Upper lobe of right lung (tissue), 1 donor: ENCODE measurements around the gene MBD3. TPM values are rescaled to one million over a fixed set of nuclear protein-coding genes. Genes with fewer than 3 reads are reported as not detected.
"Not testable (repeated sequence)": the region's sequence is repeated elsewhere in the genome, so short reads cannot be mapped to it uniquely, and the experiment has no call there.

Experiments
- ATAC-seq: fragments of 200-7000 bp; cut with Tn5 transposase; one replicate; pipeline ENCODE4 v1.9.1; 2020; ENCODE audit warnings: mild to moderate bottlenecking, moderate library complexity
- DNase-seq: peaks from one replicate; pipeline ENCODE4 v3.0.0-alpha.2; 2020
- H3K27ac ChIP-seq: fragments of 200-600 bp; one replicate; pipeline ENCODE4 v1.8.0; 2022
- H3K27me3 ChIP-seq: fragments of 200-600 bp; one replicate; pipeline ENCODE4 v1.8.0; 2022; ENCODE audit warnings: mild to moderate bottlenecking
- H3K36me3 ChIP-seq: fragments of 200-600 bp; one replicate; pipeline ENCODE4 v1.8.0; 2022
- H3K4me1 ChIP-seq: fragments of 200-600 bp; one replicate; pipeline ENCODE4 v1.8.0; 2022
- H3K4me3 ChIP-seq: fragments of 200-600 bp; one replicate; pipeline ENCODE4 v1.8.0; 2022; ENCODE audit warnings: mild to moderate bottlenecking
- H3K9me3 ChIP-seq: fragments of 200-600 bp; one replicate; pipeline ENCODE4 v1.8.0; 2022
- CTCF ChIP-seq: fragments of 200-600 bp; IDR thresholded peaks from one replicate; pipeline ENCODE4 v1.8.0; 2022; ENCODE audit warnings: antibody characterized with exemption
- intact Hi-C: fragments of 100-400 bp; cut with DNase I; formaldehyde crosslinking; loops from one replicate; pipeline ENCODE4 v1.11.0; 2022
- long read RNA-seq: library from polyadenylated mRNA; unstranded; transcript quantifications from one replicate; pipeline ENCODE4 v2.0.0, GENCODE V29; 2021
- total RNA-seq: library from RNA; stranded (reverse); fragmentation: NEBNext Ultra II Directional; extraction: Animal tissue kit (Norgen Biotek cat#: 25700); gene quantifications from one replicate; pipeline ENCODE4 v1.2.1, GENCODE V29; 2021
- donor health status: DM: no; HTN: yes; CAD: no; lungs with severe emphysema.

MBD3 gene, protein sequence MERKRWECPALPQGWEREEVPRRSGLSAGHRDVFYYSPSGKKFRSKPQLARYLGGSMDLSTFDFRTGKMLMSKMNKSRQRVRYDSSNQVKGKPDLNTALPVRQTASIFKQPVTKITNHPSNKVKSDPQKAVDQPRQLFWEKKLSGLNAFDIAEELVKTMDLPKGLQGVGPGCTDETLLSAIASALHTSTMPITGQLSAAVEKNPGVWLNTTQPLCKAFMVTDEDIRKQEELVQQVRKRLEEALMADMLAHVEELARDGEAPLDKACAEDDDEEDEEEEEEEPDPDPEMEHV
- total RNA-seq: 78.7 TPM
- long read RNA-seq, full-length matches to known transcripts: 130 of 192 reads
- long read RNA-seq, partial matches to known transcripts: 52 of 192 reads
- long read RNA-seq, other reads (novel, unspliced or antisense): 10 of 192 reads

- Histone ChIP-seq H3K27ac (peak within 1 kb of the TSS; percentile 89), H3K4me1 (peaks cover 15% of the 10 kb centered on the region), H3K36me3 (peaks cover 25% of the 10 kb centered on the region), H3K4me3 (peak within 1 kb of the TSS; percentile 72), H3K27me3 (no peaks in the 10 kb centered on the region), H3K9me3 (no peaks in the 10 kb centered on the region)
- DNase-seq (peak; percentile 97), ATAC-seq (peak; percentile 96)
- no peak for TF ChIP-seq CTCF
- intact Hi-C loops: no loop called here
These were observed at the start of gene MBD3 for GRCh38 chr19:1592755-1593500. Gene MBD3, minus strand, starts transcription at chr19:1592865. Its CDS starts 234 bp downstream, at chr19:1592631.

GRCh38 chr19:1640893-1641448 is 48.3 kb upstream of the MBD3 start:
- intact Hi-C loops, H3K27ac ChIP-seq, H3K27me3 ChIP-seq, H3K4me1 ChIP-seq, H3K4me3 ChIP-seq, DNase-seq, H3K9me3 ChIP-seq, ATAC-seq: not testable (repeated sequence)
- H3K36me3 ChIP-seq: peaks cover 26% of the 10 kb centered on the region

- no peak overlapping the region for H3K4me3 ChIP-seq
- ATAC-seq (no peak), DNase-seq (no peak)
- H3K9me3 ChIP-seq: no peaks in the 10 kb centered on the region
- H3K27ac ChIP-seq: no peak overlapping the region
- no peaks in the 10 kb centered on the region for H3K27me3 ChIP-seq
- peaks cover 22% of the 10 kb centered on the region for H3K36me3 ChIP-seq
- TF ChIP-seq CTCF: no peak
- no peaks in the 10 kb centered on the region for H3K4me1 ChIP-seq
- intact Hi-C loops: no loop called here
These were observed 43.9 kb upstream of the MBD3 start for GRCh38 chr19:1636325-1637236.

GRCh38 chr19:1634938-1635243 is 42.2 kb upstream of the MBD3 start:
- DNase-seq (no peak), ATAC-seq (no peak)
- intact Hi-C loops: no loop called here
- H3K27ac ChIP-seq: no peak overlapping the region
- H3K4me3 ChIP-seq: no peak overlapping the region
- no peaks in the 10 kb centered on the region for H3K27me3 ChIP-seq
- H3K4me1 ChIP-seq: no peaks in the 10 kb centered on the region
- no peaks in the 10 kb centered on the region for H3K9me3 ChIP-seq
- no peak for TF ChIP-seq CTCF
- peaks cover 23% of the 10 kb centered on the region for H3K36me3 ChIP-seq

DNA sequence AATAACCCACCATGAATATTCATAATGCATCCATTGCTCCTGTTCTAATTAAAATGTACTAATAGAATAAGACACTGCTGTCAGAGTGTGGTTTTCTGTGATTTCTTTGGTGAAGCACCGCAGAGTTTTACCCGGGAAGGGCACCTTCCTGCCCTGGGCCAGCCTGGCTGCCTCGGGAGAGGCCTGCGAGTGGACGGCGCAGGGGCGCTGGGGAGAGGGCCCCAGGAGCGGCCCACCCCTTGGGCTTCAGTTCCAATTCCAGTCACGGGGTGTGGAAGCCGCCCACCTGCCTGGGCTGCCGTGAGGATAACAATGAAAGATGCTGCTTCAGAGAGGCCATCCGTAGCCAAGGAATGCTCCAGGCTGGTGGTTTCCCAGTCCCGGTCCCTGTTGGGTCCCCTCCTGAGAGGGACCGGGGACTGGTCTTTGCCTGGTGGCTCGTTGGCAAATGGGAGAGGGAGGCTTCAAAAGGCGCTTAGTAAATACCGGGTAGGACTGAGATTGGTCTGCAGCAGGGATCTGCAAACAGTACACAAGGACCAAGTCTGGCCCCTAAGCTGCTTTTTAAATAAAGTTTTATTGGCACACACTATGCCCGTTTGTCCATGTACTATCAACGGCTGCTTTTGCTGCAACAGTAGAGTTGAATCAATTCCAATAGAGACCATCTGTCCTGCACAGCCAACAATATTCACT is 41.7 kb upstream of the MBD3 start:
- no peak for DNase-seq

More for the DNA sequence above, 41.7 kb upstream of the MBD3 start:
- ATAC-seq: no peak
- H3K36me3 ChIP-seq: peaks cover 23% of the 10 kb centered on the region
- no peak overlapping the region for H3K4me3 ChIP-seq
- H3K27me3 ChIP-seq: no peaks in the 10 kb centered on the region
- no peak for TF ChIP-seq CTCF
- no peak overlapping the region for H3K27ac ChIP-seq
- intact Hi-C loops: no loop called here
- no peaks in the 10 kb centered on the region for H3K9me3 ChIP-seq
- no peaks in the 10 kb centered on the region for H3K4me1 ChIP-seq
